Bronchial epithelial cell (primary cell): Measurements from ENCODE around the gene GNG13. TPM values are rescaled to one million over a fixed set of nuclear protein-coding genes. Genes with fewer than 3 reads are reported as not detected.
"Not testable (repeated sequence)": the region's sequence is repeated elsewhere in the genome, so short reads cannot be mapped to it uniquely, and the experiment has no call there.

Experiments used
- DNase-seq: peaks from one replicate; pipeline ENCODE4 v3.0.0-alpha.2; 2010; ENCODE audit warnings: low read depth
- FAIRE-seq: peaks from 2 replicates; lab custom pipeline; 2011; peaks lifted over from hg19 to GRCh38; lab: Jason Lieb, UNC
- H3K27me3 ChIP-seq: 2 replicates; pipeline ENCODE4 v1.5.1; 2011; ENCODE audit warnings: low read length; ENCODE audit not compliant: control insufficient read depth, insufficient read depth
- H3K36me3 ChIP-seq: 2 replicates; pipeline ENCODE4 v1.5.1; 2011; ENCODE audit warnings: low read length; ENCODE audit not compliant: control insufficient read depth, insufficient read depth
- H3K4me3 ChIP-seq: 2 replicates; pipeline ENCODE4 v1.5.1; 2011; ENCODE audit warnings: mild to moderate bottlenecking, low read depth, low read length, control low read depth
- CTCF ChIP-seq: IDR thresholded peaks from 2 replicates; pipeline ENCODE4 v1.5.1; 2011; ENCODE audit warnings: mild to moderate bottlenecking, moderate library complexity, low read length, control low read depth, inconsistent platforms; ENCODE audit not compliant: insufficient read depth, severe bottlenecking
- total RNA-seq: library from RNA; depleted of rRNA; stranded (reverse); fragments of >200 nt; gene quantifications from 2 replicates; pipeline ENCODE4 v1.2.1, GENCODE V29; 2014

GNG13 gene
- total RNA-seq, 1 donor from 2014 or later: not detected

GRCh38 chr16:759110-759910 lies 41.2 kb downstream of the GNG13 start:
- no peak overlapping the region for H3K4me3 ChIP-seq
- DNase-seq: peak; percentile 12

GRCh38 chr16:756428-756827 lies 44.1 kb downstream of the GNG13 start:
- Histone ChIP-seq H3K4me3 (no peak overlapping the region), H3K27me3 (peaks cover 2% of the 10 kb centered on the region), H3K36me3 (no peaks in the 10 kb centered on the region)
- DNase-seq (no peak), FAIRE-seq (peak; percentile 7)
- TF ChIP-seq CTCF: no peak

More at GRCh38 chr16:759110-759910, 41.2 kb downstream of the GNG13 start:
- H3K27me3 ChIP-seq: no peaks in the 10 kb centered on the region
- FAIRE-seq: no peak
- no peaks in the 10 kb centered on the region for H3K36me3 ChIP-seq
- no peak for TF ChIP-seq CTCF

- Histone ChIP-seq H3K4me3 (no peak overlapping the region), H3K36me3 (no peaks in the 10 kb centered on the region), H3K27me3 (peaks cover 4% of the 10 kb centered on the region)
- no peak for DNase-seq
- no peak for FAIRE-seq
- TF ChIP-seq CTCF: no peak
Observed at GRCh38 chr16:754656-755055, 45.9 kb downstream of the GNG13 start.

- H3K4me3 ChIP-seq, H3K27me3 ChIP-seq, FAIRE-seq, H3K36me3 ChIP-seq, DNase-seq: not testable (repeated sequence)
Observed at GRCh38 chr16:754121-754607, 46.4 kb downstream of the GNG13 start.

- FAIRE-seq (no peak), DNase-seq (no peak)
- Histone ChIP-seq H3K4me3 (no peak overlapping the region), H3K27me3 (peaks cover 4% of the 10 kb centered on the region), H3K36me3 (no peaks in the 10 kb centered on the region)
- no peak for TF ChIP-seq CTCF
Observed at GRCh38 chr16:752007-752312, 48.6 kb downstream of the GNG13 start.

- Histone ChIP-seq H3K27me3 (peaks cover 4% of the 10 kb centered on the region), H3K4me3 (no peak overlapping the region), H3K36me3 (no peaks in the 10 kb centered on the region)
- FAIRE-seq (no peak), DNase-seq (no peak)
- no peak for TF ChIP-seq CTCF
Observed at GRCh38 chr16:751152-752006, 49.2 kb downstream of the GNG13 start.
